Neutrophil (primary cell): ENCODE measurements around the gene RIN1.

Experiments used
- H3K27ac ChIP-seq: fragments of 200-600 bp; sonication (generic); 2 replicates; pipeline ENCODE4 v1.5.1; 2016; ENCODE audit warnings: mild to moderate bottlenecking, moderate library complexity
- H3K27me3 ChIP-seq: fragments of 200-600 bp; sonication (generic); 2 replicates; pipeline ENCODE4 v1.6.0; 2016; ENCODE audit warnings: mild to moderate bottlenecking
- H3K36me3 ChIP-seq: fragments of 200-600 bp; sonication (generic); 2 replicates; pipeline ENCODE4 v1.5.1; 2017
- H3K4me1 ChIP-seq, 2 experiments: fragments of 200-600 bp in 1 of 2; sonication (generic) in 1 of 2; 1 replicate in 1 of 2; 2 replicates in 1 of 2; pipeline versions ENCODE4 v1.5.1 to v1.6.1; 2013 to 2016; ENCODE audit warnings: low read depth in 1 of 2, low read length in 1 of 2, mild to moderate bottlenecking in 1 of 2, moderate library complexity in 1 of 2; ENCODE audit not compliant: control insufficient read depth in 1 of 2, insufficient read depth in 1 of 2
- H3K4me3 ChIP-seq, 2 experiments: fragments of 200-600 bp in 1 of 2; sonication (generic) in 1 of 2; 1 replicate in 1 of 2; 2 replicates in 1 of 2; pipeline ENCODE4 v1.5.1; 2013 to 2016; ENCODE audit warnings: low read depth in 1 of 2, low read length in 1 of 2, mild to moderate bottlenecking in 1 of 2, moderate library complexity in 1 of 2
- H3K9me3 ChIP-seq: fragments of 200-600 bp; sonication (generic); 2 replicates; pipeline ENCODE4 v1.5.1; 2016
- TF ChIP-seq, protein P1 (sequence below): fragments of 200-600 bp; sonication (generic); IDR thresholded peaks from 2 replicates; pipeline ENCODE4 v1.5.1; 2016; ENCODE audit warnings: antibody characterized with exemption

Gene RIN1

DNA sequence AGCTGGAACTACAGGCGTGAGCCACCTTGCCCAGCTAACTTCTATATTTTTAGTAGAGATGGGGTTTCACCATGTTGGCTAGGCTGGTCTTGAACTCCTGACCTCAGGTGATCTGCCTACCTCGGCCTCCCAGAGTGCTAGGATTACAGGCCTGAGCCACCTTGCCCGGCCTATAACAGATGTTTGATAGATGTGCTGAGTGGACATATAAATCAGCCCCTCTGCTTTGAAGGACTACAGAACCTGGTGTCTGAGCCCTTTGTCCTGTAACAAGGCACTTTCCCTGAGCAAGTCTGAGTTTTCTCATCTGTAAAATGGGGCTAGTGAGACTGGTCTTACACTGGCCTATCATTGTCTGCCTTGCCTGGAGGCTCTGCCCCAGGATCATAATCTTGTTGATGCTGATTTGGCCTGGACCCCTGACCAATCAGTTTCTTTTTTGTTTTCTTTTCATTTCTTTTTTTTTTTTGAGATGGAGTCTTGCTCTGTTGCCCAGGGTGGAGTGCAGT is 7.0 kb downstream of the RIN1 start:
- H3K9me3 ChIP-seq = no peaks in the 10 kb centered on the region
- no peaks in the 10 kb centered on the region for H3K36me3 ChIP-seq
- H3K4me1 ChIP-seq = peaks cover 4 to 5% of the 10 kb centered on the region in 2 experiments
- peaks cover 8% of the 10 kb centered on the region for H3K27me3 ChIP-seq
- H3K4me3 ChIP-seq = no peak overlapping the region
- H3K27ac ChIP-seq = no peak overlapping the region
- TF ChIP-seq, protein P1, sequence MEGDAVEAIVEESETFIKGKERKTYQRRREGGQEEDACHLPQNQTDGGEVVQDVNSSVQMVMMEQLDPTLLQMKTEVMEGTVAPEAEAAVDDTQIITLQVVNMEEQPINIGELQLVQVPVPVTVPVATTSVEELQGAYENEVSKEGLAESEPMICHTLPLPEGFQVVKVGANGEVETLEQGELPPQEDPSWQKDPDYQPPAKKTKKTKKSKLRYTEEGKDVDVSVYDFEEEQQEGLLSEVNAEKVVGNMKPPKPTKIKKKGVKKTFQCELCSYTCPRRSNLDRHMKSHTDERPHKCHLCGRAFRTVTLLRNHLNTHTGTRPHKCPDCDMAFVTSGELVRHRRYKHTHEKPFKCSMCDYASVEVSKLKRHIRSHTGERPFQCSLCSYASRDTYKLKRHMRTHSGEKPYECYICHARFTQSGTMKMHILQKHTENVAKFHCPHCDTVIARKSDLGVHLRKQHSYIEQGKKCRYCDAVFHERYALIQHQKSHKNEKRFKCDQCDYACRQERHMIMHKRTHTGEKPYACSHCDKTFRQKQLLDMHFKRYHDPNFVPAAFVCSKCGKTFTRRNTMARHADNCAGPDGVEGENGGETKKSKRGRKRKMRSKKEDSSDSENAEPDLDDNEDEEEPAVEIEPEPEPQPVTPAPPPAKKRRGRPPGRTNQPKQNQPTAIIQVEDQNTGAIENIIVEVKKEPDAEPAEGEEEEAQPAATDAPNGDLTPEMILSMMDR = no peak

DNA sequence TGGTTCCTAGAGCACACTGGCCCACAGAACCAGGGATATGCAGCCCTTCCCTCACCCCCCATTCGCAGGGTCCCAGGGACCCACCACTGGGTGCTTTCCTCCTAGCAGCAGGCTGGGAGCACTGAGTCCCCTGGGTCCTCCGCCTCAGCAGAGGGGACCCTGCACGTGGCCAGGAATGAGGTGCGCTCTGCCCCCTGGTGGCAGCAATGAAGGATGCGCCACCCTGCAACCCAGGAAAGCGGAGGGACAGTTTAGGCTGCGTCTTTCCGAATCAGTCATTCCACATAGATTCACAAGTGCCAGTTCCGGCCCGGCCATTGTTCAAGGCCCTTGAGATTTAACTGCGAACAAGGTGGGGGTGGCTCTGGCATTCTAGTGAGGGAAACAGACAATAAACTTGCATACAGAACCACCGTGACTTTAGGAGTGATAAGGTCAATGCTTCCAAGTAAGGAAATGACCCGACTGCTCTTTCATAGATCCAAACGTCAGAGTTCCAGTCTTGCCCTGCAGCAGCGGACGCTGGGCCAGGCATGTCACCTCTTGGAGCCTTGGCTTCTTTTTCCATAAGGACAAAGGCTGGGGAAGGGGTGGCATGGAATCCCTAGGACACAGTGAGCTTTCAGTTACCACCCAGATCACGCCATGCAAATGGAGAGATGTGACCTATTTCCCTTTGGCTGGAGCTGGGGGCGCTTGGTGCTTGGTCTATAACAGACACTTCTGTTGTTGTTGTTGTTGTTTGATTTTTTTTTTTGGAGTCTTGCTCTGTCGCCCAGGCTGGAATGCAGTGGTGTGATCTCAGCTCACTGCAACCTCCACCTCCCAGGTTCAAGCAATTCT is 7.7 kb downstream of the RIN1 start:
- Histone ChIP-seq H3K36me3 (no peaks in the 10 kb centered on the region), H3K27ac (no peak overlapping the region), H3K27me3 (peaks cover 8% of the 10 kb centered on the region), H3K4me3 (no peak overlapping the region), H3K4me1 (peaks cover 4 to 5% of the 10 kb centered on the region in 2 experiments), H3K9me3 (no peaks in the 10 kb centered on the region)
- TF ChIP-seq, protein P1 = peak; percentile 85

DNA sequence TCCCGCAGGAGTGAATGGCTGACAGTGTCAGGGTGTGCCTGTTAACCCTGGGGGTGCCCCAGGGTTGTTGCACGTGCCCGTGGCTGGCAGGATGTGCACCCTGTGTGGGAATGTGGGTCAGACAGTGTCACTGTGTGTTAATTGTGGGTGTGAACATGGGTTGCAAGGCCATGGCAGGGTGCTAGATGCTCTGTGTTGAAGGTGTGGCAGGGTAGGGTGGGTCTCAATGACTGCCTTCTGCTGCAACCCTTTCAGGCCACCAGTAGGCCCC is 8.3 kb downstream of the RIN1 start:
- H3K4me3 ChIP-seq = no peak overlapping the region
- H3K4me1 ChIP-seq = peaks cover 4 to 5% of the 10 kb centered on the region in 2 experiments
- no peak overlapping the region for H3K27ac ChIP-seq
- no peaks in the 10 kb centered on the region for H3K36me3 ChIP-seq
- TF ChIP-seq, protein P1 = no peak
- H3K27me3 ChIP-seq = peaks cover 8% of the 10 kb centered on the region
- no peaks in the 10 kb centered on the region for H3K9me3 ChIP-seq

DNA sequence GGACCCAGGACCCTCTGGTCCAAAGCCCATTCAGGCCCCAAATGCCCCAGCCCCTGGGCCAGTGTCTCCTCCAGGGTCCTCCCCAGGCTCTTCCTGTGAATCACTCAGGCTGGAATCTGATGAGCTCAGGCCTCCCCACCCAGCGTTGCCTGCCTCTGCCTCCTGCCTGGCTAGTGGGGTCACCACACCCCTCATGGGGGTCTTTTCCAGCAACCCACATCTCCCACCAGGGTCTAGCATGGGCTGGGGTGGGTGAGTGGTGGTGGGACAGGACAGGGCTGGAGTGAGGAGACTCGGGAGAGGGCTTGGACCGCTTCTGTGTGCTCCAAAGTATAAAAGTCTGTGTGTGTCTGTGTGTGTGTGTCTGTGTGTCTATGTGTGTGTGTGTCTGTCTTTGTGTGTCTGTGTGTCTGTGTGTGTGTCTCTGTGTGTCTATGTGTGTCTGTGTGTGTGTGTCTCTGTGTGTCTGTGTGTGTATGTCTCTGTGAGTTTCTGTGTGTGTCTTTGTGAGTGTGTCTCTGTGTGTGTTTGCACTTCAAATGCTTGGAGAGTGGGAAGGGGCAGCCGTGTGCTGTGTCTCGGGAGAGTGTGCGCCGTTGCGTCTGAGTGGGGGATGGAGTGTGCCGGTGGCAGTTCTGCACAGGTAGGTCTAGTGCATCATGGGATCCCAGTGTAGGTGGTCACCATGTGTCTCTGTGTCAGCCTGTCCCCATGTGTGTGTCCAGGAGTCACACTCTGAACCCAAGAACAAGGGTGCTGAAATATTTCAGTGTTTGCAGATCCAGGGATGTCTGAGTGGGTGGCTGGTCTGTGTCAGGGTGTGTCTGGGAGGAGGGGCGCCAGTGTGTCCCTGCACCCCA is 8.8 kb downstream of the RIN1 start:
- Histone ChIP-seq H3K4me3 (no peak overlapping the region), H3K36me3 (no peaks in the 10 kb centered on the region), H3K9me3 (no peaks in the 10 kb centered on the region), H3K4me1 (peaks cover 4 to 5% of the 10 kb centered on the region in 2 experiments), H3K27ac (no peak overlapping the region), H3K27me3 (peaks cover 8% of the 10 kb centered on the region)
- TF ChIP-seq, protein P1 = no peak

DNA sequence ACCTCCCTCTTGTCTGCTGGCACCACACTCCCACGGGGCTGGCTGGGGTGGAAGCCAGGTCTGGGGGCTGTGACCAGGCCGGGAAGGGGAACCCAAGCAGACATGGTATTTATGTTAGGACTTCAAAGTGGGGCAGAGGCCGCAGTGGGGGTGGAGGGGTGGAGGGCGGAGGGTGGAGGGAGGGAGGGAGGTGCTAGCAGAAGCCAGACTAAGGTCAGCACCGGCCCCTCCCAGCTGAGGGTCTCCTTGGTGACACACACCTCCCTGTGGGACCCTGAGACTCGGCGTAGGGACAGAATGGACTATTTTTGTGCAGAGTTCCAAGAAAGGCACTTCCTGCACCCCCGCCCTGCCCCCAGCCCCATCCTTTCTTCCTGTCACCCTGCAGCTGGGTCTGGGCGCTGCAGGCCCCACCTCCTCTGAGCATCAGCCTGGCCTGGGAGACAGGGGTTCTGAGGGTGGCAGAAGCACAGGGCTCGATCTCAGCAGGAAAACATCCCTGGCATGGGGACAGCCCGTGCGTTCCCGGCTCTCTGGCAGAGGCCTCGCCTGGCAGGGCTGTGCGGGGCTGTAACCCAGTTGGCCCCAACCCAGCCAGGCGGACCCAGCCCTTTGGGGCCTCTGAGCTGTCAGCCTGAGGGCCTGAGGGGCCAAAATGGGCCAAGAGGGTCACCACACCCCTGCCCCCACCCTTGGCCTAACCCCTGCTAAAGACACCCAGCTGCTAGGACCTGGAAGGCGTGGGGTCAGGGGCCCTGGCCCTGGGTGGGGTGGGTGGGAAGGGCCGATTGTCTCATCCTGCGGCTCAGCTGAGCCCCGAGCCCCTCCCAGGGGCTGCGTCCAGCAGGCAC is 9.7 kb downstream of the RIN1 start:
- no peak overlapping the region for H3K27ac ChIP-seq
- peaks cover 4 to 5% of the 10 kb centered on the region in 2 experiments for H3K4me1 ChIP-seq

More for the DNA sequence above, 9.7 kb downstream of the RIN1 start:
- H3K27me3 ChIP-seq = peaks cover 8% of the 10 kb centered on the region
- TF ChIP-seq, protein P1 = no peak
- no peaks in the 10 kb centered on the region for H3K9me3 ChIP-seq
- H3K36me3 ChIP-seq = no peaks in the 10 kb centered on the region
- no peak overlapping the region for H3K4me3 ChIP-seq
